ENCODE data around the gene ANTKMT.

ANTKMT gene

GRCh38 chr16:678209-678857 is 42.6 kb upstream of the ANTKMT start:
- H3K4me3 ChIP-seq (ENCODE audit: low read length) = no peak overlapping the region
- no peak for TF ChIP-seq ZNF274 (IDR thresholded peaks at IDR 0.05; ENCODE audit: low read depth, low read length)

GRCh38 chr16:678858-679813 is 41.8 kb upstream of the ANTKMT start:
- peak overlapping the region; percentile 47; the same call in 1 of the 2 replicates for H3K4me3 ChIP-seq (ENCODE audit: low read length)
- TF ChIP-seq ZNF274 (IDR thresholded peaks at IDR 0.05; ENCODE audit: low read depth, low read length) = no peak

DNA sequence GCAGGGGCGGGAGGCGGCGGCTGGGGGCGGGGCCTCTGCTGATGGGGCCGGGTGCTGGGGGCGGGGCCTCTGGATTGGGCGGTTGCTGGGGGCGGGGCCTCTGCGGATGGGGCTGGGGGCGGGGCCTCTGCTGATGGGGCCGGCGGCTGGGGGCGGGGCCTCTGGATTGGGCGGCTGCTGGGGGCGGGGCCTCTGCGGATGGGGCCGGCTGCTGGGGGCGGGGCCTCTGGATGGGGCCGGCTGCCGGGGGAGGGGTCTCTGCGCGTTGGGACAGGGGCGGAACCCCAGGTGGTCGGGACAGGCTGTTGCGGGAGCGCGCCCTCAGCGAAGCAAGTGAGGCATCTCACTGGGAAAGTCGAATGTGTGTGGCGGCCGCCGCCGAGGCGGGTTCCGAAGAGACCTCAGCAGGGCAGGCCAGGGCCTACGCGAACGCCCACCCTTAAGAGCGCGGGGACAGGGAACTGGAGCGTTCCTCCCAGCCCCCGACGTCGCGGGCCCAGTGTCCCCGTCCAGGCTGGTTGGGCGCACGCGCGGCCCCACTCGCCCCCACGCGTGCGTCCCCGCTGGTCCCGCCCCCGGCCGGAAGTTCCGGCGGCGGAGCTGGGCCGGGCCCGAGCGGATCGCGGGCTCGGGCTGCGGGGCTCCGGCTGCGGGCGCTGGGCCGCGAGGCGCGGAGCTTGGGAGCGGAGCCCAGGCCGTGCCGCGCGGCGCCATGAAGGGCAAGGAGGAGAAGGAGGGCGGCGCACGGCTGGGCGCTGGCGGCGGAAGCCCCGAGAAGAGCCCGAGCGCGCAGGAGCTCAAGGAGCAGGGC is 40.9 kb upstream of the ANTKMT start, which contains the start of gene STUB1:
Gene STUB1 (plus strand): TSS at position 597 of the 811 bp plus-strand sequence. CDS start 116 bp downstream, at position 713.
- H3K4me3 ChIP-seq (ENCODE audit: low read length) = peak within 1 kb of the TSS; percentile 95
- no peak for TF ChIP-seq ZNF274 (IDR thresholded peaks at IDR 0.05; ENCODE audit: low read depth, low read length)

GRCh38 chr16:680625-680945 is 40.4 kb upstream of the ANTKMT start:
- no peak for TF ChIP-seq ZNF274 (IDR thresholded peaks at IDR 0.05; ENCODE audit: low read depth, low read length)
- peak overlapping the region; percentile 95 for H3K4me3 ChIP-seq (ENCODE audit: low read length)

DNA sequence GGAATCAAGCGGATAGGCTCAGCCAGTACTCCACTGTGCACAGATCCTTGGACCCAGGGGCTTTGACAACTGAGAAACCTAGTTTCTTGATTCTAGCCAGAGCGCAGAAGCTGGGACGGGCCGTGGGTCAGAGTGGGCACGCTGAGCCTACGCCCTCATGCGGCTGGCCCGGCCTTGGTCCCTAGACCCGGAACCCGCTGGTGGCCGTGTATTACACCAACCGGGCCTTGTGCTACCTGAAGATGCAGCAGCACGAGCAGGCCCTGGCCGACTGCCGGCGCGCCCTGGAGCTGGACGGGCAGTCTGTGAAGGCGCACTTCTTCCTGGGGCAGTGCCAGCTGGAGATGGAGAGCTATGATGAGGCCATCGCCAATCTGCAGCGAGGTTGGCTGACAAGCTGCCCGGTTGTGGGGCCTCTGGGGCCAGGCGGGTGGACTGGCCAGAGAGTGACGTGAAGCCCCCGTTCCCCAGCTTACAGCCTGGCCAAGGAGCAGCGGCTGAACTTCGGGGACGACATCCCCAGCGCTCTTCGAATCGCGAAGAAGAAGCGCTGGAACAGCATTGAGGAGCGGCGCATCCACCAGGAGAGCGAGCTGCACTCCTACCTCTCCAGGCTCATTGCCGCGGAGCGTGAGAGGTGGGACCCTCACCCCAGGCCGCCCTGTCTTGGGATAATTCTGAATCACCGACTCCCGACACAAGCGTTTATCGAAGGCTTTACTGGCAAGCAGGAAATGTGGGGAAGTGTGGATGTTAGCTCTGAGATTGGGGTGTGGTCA is 39.8 kb upstream of the ANTKMT start:
- TF ChIP-seq ZNF274 (IDR thresholded peaks at IDR 0.05; ENCODE audit: low read depth, low read length) = no peak
- H3K4me3 ChIP-seq (ENCODE audit: low read length) = peak overlapping the region; percentile 95

GRCh38 chr16:681746-682427 is 39.1 kb upstream of the ANTKMT start:
- no peak overlapping the region; the same call in 1 of the 2 replicates for H3K4me3 ChIP-seq (ENCODE audit: low read length)
- no peak for TF ChIP-seq ZNF274 (IDR thresholded peaks at IDR 0.05; ENCODE audit: low read depth, low read length)

DNA sequence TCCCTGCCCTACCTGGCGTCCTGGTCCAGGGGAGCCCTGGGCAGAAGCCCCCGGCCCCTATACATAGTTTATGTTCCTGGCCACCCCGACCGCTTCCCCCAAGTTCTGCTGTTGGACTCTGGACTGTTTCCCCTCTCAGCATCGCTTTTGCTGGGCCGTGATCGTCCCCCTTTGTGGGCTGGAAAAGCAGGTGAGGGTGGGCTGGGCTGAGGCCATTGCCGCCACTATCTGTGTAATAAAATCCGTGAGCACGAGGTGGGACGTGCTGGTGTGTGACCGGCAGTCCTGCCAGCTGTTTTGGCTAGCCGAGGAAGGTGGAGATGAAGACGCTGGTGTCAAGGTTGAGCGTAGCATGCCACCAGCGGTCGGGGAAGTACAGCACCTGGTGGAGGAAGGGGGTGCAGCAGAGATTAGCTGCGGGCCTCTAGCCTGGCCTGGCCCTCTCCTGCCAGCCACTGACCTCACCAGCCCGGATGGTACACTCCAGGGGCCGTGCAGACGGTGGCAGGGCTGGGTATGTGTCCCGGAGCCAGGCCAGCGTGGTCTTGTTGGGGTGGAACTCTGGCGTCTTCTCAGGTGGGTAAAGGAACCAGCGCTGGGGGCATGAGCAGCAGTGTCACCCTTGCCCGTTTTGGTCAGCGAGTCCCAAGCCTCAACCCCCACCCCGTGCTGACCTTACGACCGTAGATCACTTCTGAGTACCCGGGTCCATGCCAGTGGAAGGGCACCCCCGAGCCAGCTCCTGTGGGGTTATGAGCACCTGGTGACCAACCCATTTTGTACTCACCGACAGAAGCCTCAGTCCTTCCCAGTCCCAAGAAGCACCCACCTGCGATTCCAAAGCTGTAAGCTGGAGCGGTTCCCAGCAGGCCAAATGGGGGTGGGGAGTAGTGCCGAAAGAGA is 38.2 kb upstream of the ANTKMT start:
- H3K4me3 ChIP-seq (ENCODE audit: low read length) = peak overlapping the region; percentile 68; the same call in 1 of the 2 replicates
- no peak for TF ChIP-seq ZNF274 (IDR thresholded peaks at IDR 0.05; ENCODE audit: low read depth, low read length)

DNA sequence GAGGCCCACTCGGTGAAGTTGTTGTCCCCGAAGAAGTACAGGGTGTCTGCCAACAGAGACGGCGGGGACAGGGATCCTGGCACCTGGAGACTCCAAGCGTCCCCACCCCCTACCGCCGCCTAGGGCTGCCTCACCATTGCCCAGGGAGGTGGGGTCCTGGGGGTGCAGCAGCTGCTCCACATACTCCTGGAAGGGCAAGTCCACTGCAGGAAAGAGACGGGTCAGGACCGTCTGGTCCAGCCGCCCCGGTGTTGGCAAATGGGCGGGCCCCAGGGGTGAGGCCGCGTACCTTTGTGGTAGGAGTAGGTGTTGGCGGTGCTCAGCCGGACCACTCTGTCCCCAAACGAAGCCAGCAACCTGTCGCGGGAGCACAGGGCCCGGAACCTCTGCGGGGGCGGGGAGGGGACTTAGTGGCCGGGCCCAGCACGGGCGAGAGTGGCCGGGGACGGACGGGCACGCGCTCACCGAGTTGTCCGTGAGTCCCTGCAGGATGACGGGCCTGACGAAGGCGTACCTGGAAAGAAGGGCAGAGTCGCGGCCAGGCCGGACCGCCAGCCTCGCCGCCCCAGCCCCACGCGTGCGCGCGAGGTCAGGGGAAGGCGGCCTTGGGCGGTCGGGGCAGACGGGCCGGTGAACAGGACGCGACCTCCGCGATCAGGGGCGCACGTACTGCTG is 37.4 kb upstream of the ANTKMT start:
- peak overlapping the region; percentile 68 for H3K4me3 ChIP-seq (ENCODE audit: low read length)
- TF ChIP-seq ZNF274 (IDR thresholded peaks at IDR 0.05; ENCODE audit: low read depth, low read length) = no peak

- no peak for TF ChIP-seq ZNF274 (IDR thresholded peaks at IDR 0.05; ENCODE audit: low read depth, low read length)
- peak within 1 kb of the TSS; percentile 68 for H3K4me3 ChIP-seq (ENCODE audit: low read length)
Observed at GRCh38 chr16:684071-684794, 36.7 kb upstream of the ANTKMT start, which contains the start of gene JMJD8. TSS of gene JMJD8 (minus strand) at chr16:684334. CDS start at chr16:684319, 15 bp downstream.

GRCh38 chr16:684961-685696 is 35.8 kb upstream of the ANTKMT start:
- TF ChIP-seq ZNF274 (IDR thresholded peaks at IDR 0.05; ENCODE audit: low read depth, low read length) = no peak
- H3K4me3 ChIP-seq (ENCODE audit: low read length) = no peak overlapping the region

All from GM08714 (cell line).